Panc1 (cell line): ENCODE data around the gene HDGFL2.

ENCODE experiments used
- CTCF ChIP-seq: fragments of 450-650 bp; IDR thresholded peaks from 2 replicates; pipeline ENCODE4 v1.5.1; 2017; ENCODE audit warnings: mild to moderate bottlenecking
- SIN3A ChIP-seq: IDR thresholded peaks from 2 replicates; pipeline ENCODE4 v1.6.1; 2012; ENCODE audit warnings: low read depth, mild to moderate bottlenecking, low read length, moderate library complexity, borderline replicate concordance; ENCODE audit not compliant: insufficient read depth

- TF ChIP-seq CTCF: no peak
- TF ChIP-seq SIN3A: no peak
Measured at GRCh38 chr19:4507804-4508203, 35.7 kb downstream of the HDGFL2 start.
